ENCODE measurements around the gene DMXL1.
"Not testable (repeated sequence)": the region's sequence is repeated elsewhere in the genome, so short reads cannot be mapped to it uniquely, and the experiment has no call there.

DMXL1 gene

GRCh38 chr5:119218830-119219782 is 148.2 kb downstream of the DMXL1 start:
- DNase-seq, result no peak

- DNase-seq, result no peak
Measured at GRCh38 chr5:119220576-119221197, 149.8 kb downstream of the DMXL1 start.

GRCh38 chr5:119221330-119221729 is 150.4 kb downstream of the DMXL1 start:
- no peak for DNase-seq

GRCh38 chr5:119229950-119230349 is 159.1 kb downstream of the DMXL1 start:
- DNase-seq, result no peak

GRCh38 chr5:119238265-119239118 is 167.6 kb downstream of the DMXL1 start:
- no peak for DNase-seq

GRCh38 chr5:119239119-119239417 is 168.2 kb downstream of the DMXL1 start:
- DNase-seq, result no peak

GRCh38 chr5:119239826-119240225 is 168.9 kb downstream of the DMXL1 start:
- DNase-seq, result not testable (repeated sequence)

GRCh38 chr5:119243888-119244287 is 173.0 kb downstream of the DMXL1 start:
- DNase-seq, result peak; percentile 29

- no peak for DNase-seq
Measured at GRCh38 chr5:119250946-119251901, 180.3 kb downstream of the DMXL1 start.

- peak; percentile 45 for DNase-seq
Measured at GRCh38 chr5:119255571-119256356, 184.9 kb downstream of the DMXL1 start.

- DNase-seq, result no peak
Measured at GRCh38 chr5:119257613-119258012, 186.7 kb downstream of the DMXL1 start.

- DNase-seq, result no peak
Measured at GRCh38 chr5:119263639-119264038, 192.8 kb downstream of the DMXL1 start.

- no peak for DNase-seq
Measured at GRCh38 chr5:119264186-119264585, 193.3 kb downstream of the DMXL1 start.

- DNase-seq, result peak; percentile 84
Measured at GRCh38 chr5:119267958-119268386, 197.1 kb downstream of the DMXL1 start.

GRCh38 chr5:119268387-119269060 is 197.6 kb downstream of the DMXL1 start:
- peak; percentile 73 for DNase-seq

GRCh38 chr5:119269061-119269944 is 198.4 kb downstream of the DMXL1 start:
- DNase-seq, result peak; percentile 3

- no peak for DNase-seq
Measured at GRCh38 chr5:119270121-119270565, 199.3 kb downstream of the DMXL1 start.

- no peak for DNase-seq
Measured at GRCh38 chr5:119270960-119271757, 200.3 kb downstream of the DMXL1 start.

Data from NCI-H526 treated with DMSO at 0.1 percent for 48 hours (cell line).